Activated CD8-positive, alpha-beta memory T cell treated with anti-CD3 and anti-CD28 coated beads for 36 hours (primary cell): ENCODE data around the gene USB1. TPM values are rescaled to one million over a fixed set of nuclear protein-coding genes. Genes with fewer than 3 reads are reported as not detected.
"Not testable (repeated sequence)": the region's sequence is repeated elsewhere in the genome, so short reads cannot be mapped to it uniquely, and the experiment has no call there.

Source experiments
- CTCF ChIA-PET: fragments of 350-600 bp; sonication (Branson Sonifier 250); formaldehyde crosslinking; loops from one replicate; lab custom pipeline; 2021; ENCODE audit warnings: antibody characterized with exemption; lab: Charles Lee
- POLR2A ChIA-PET: fragments of 350-600 bp; sonication (Branson Sonifier 250); formaldehyde crosslinking; loops from one replicate; lab custom pipeline; 2021; ENCODE audit warnings: antibody characterized with exemption; lab: Charles Lee
- total RNA-seq, 2 experiments: library from RNA; stranded (reverse); gene quantifications; one replicate each; pipeline ENCODE4 v1.2.3, GENCODE V29; 2021

Gene USB1
- total RNA-seq, 2 experiments from 2014 or later = 67.7 to 71.0 TPM

DNA sequence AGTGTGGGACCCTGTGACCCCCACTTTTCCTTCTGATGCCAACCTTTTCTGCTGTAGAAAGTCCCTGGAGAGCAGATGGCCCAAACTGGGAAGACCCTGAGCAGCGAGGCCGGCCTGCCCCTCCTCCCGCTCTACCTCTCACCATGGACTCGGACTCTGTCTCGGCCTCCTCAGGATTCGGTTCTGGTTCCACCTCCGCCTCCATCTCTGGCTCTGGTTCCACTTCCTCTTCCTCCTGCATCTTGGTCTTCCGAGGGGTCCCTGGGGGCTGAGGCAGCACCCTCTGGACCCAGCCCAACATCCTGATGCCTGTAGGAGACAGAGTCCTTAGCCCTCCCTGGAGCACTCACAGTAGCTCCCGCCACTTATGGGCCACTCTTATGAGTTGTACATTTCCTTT is 34.2 kb upstream of the USB1 start:
- ChIA-PET POLR2A (no interaction called here), CTCF (no interaction called here)

DNA sequence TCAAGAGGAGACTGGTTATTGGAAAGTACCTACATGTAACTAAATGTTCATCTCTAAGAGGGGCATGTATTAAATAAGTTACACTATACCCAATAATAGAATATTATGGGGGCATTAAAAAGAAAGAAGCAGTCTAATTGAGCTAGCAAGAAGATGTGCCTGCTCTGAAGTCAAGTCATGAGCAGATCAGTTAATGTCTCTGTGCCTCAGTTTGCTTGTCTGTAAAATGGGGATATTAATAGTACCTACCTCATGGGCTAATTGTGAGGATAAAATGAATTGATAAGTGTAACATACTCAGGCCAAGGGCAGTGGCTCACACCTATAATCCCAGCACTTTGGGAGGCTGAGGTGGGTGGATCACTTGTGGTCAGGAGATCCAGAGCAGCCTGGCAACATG is 33.3 kb upstream of the USB1 start:
- POLR2A ChIA-PET = no interaction called here

DNA sequence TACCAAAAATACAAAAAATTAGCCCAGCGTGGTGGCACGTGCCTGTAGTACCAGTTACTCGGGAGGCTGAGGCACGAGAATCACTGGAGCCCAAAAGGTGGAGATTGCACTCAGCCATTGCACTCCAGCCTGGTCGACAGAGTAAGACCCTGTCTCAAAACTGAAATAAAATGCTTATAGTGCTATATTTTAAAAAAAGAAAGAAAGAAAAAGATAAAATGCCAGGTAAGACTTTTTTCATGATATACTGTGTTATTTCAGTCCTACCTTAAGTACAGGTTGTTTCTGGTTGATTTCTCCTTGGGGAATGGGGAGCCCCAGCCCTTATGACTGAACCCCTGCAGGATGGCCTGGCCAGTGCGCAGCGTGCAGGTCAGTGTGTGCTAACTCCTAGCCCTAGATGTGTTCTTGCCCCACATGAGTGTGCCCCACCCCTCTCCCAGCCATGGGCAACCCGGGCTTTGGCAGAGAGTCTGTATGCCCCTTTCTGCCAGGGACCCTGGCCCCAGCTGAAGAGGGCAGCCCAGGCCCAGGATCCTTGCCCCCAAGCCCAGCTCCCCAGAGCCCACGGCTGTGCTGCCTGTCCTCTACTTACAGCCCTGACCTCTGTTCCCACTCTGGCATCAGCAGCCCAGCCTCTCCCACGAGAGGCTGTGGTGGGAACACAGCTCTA is 31.6 kb upstream of the USB1 start:
- POLR2A ChIA-PET = no interaction called here
- CTCF ChIA-PET = no interaction called here

More for the DNA sequence above, 33.3 kb upstream of the USB1 start:
- CTCF ChIA-PET = no interaction called here

DNA sequence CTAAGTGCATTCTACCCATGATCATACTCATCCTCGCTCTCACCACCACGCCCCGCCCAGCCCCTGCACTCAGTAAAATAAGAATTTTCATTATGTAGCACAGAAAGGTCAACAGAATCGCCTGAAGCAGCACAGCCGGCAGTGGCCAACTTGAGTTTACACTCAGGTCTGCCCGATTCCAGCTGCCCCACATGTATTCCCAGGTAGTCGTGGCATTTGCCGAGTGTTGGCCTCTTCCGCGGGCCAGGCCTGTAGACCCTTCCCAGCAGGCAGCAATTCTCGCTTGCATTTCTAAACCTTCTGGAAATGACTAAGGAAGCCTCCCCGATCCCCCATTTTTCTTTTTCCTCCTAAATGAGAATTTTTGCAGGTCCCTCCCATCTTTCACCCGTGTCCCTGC is 30.9 kb upstream of the USB1 start:
- ChIA-PET POLR2A (no interaction called here), CTCF (no interaction called here)

DNA sequence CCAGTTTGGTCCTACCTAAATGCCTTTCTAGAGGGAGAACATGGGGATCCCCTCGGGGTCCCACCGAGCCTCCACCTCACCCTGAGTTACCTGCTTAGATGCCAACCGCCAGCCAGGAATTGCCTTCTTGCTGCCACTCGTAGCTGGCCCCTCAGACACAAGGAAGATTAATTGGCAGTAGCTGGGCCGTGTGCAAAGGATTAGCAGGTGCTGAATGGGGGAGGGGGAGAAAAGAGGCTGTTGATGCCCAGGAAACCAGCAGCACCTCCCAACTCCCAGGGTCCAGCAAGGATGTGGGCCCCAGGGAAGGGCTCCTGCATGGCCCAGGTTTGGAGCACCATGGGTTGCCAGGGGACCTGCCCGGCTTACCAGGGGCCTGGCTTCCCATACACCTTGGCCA is 30.2 kb upstream of the USB1 start, which contains the start of gene CNGB1:
CNGB1 (minus strand) TSS at position 159 of the 400 bp plus-strand sequence. CDS start 3,842 bp downstream, outside the sequence.
- POLR2A ChIA-PET = no interaction called here
- CTCF ChIA-PET = no interaction called here

DNA sequence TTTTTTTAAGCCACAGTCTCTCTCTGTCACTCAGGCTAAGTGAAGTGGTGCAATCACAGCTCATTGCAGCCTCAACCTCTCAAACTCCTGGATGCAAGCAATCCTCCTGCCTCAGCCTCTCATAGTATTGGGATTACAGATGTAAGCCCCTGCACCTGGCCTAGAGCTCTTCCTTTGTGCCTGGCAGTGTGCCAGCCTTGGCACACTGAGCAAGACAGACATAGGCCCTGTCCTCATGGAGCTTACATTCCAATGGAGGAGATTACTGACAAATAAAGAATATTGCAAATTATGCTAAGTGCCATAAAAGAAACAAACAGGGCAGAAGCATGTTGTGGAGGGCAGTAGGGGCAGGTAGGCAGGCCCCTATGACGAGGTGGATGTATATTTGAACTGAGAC is 29.4 kb upstream of the USB1 start:
- CTCF ChIA-PET = interaction anchor here (1.1 to 1.4 kb wide), 2 partner anchors 13 to 24 kb away, joined by 3 to 4 read pairs; no protein-coding TSS in a partner anchor
- POLR2A ChIA-PET = no interaction called here

DNA sequence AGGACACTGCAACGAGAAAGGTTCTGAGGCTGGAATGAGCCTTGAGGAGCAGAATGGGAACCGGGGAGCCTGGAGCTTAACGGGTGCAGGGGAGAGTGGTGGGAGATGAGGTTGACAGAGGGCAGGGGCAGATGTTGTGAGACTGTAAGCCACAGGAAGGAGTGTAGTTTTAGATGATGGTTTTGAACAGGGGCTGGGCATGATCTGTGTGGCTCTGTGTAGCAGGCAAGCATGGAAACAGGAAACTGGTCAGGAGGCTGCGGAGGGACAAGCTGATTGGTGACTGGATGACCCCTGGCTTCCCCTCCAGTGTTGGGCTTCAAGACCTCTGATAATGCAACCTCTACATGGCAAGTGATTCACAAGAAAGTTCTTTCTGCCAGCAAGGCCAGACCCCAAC is 28.9 kb upstream of the USB1 start:
- ChIA-PET CTCF (interaction anchor here (1.1 to 1.4 kb wide), 2 partner anchors 13 to 24 kb away, joined by 3 to 4 read pairs; no protein-coding TSS in a partner anchor), POLR2A (no interaction called here)

DNA sequence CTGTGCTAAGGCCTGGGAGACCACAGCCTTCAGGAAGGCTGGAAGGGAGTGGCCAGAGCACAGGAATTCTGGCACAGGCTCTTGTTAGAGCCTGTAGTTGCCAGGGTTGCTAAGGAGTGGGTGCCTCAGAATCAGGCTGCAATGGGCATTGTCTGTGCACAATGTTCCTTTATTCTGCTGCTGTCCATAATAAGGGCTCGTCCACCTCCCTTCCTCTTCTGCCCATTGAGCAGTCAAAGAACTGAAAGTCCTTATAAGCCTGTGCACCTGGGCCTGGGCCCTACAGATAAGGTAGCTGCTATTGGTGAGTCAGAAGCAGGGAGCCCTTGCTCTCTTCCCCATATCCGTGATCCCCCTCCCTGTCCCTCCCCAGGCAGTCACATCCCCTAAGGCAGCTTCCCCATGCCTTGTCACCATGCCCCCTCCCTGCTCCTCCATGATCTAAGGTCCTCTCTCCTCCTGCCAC is 24.8 kb upstream of the USB1 start:
- POLR2A ChIA-PET = no interaction called here
- CTCF ChIA-PET = interaction anchor here (1.2 kb wide), 1 partner anchor 77 kb away, joined by 3 read pairs; no protein-coding TSS in a partner anchor

DNA sequence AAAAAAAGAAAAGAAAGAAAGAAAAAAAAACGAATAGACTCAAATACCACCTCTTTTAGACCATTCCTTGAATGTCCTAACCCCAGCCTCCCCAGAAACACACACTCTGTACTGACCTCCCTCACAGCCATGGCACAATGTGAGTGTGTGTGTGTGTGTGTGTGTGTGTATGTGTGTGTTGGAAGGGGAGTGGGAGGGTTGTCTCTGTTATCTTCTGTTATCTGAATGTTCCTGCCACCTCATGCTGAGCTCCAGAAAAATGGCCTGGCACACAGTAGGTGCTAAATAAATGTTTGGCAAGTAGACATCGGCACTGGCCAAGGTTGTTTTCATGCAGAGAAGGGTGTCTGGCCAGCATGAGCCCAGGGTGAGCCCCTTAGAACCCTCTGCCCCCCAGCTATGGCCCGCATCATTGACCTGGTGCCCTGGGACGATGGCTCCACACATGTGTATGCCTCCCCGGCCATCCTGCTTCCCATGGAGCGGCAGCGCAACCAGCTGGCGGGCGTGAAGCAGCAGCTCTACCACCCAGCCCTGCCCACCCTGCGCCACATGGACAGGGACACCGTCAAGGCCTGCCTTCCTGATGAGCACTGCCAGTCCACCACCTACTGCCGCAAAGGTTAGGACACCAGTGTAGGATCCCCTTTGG is 23.7 kb upstream of the USB1 start:
- ChIA-PET POLR2A (no interaction called here), CTCF (interaction anchor here (0.5 to 1.2 kb wide), 3 partner anchors 78 to 1980 kb away, joined by 3 read pairs; no protein-coding TSS in a partner anchor)

DNA sequence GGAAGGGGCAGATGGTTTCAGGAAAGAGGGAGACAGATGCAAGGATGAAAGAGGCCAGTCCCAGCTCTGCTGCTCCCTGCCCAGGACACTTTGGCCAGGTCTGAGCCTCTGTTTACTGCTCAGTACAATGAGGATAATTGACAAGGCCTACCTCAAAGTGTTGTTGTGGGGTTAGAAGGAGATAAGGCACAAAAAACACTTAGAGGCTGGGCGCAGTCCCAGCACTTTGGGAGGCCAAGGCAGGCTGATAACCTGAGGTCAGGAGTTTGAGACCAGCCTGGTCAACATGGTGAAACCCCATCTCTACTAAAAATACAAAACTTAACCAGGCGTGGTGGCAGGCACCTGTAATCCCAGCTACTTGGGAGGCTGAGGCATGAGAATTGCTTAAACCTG is 23.1 kb upstream of the USB1 start:
- CTCF ChIA-PET = interaction anchor here (0.5 kb wide), 1 partner anchor 174 kb away, joined by 3 read pairs; no protein-coding TSS in a partner anchor
- POLR2A ChIA-PET = not testable (repeated sequence)

DNA sequence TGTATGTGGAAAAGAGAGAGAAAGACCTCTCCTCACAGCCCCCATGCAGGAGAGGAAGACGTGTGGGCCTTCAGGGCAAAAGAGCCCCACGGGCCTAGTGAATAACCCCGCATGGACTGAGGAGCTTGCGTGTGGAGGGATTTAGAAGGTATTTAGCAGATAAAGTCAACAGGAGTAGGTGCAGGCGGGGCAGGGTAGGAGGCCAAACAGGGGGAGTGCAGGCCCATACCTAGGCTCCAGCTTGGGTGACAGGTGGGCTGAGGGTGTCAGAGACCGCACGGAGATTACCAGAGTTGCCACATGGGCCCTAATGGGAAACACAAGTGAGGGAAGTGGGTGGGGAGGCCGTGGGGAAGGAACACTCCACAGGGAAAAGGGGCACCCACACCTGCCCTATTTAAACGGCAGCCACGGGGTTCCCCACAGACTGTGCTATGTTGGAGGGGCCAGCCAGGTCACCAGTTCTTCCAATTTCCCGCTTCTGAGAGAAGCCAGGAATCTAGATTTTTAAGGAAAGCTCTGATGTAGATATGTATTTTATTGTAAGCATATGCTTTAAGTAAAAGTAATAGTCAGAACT is 22.1 kb upstream of the USB1 start:
- CTCF ChIA-PET = no interaction called here
- POLR2A ChIA-PET = no interaction called here

DNA sequence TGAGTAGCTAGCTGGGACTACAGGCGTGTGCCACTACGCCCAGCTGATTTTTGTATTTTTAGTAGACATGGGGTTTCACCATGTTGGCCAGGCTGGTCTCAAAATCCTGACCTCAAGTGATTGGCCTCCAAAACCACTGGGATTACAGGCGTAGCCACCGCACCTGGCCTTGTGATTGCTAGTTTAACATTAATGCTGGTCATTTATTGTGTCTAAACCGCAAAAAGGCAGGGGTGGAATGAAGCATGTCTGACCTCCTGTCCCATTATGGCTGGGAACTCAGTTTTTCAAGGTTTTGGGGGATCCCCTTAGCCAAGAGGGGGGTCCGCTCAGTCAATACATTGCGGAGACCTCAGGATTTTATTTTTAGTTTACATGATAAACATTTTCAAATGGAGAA is 19.6 kb upstream of the USB1 start:
- ChIA-PET POLR2A (no interaction called here), CTCF (no interaction called here)

DNA sequence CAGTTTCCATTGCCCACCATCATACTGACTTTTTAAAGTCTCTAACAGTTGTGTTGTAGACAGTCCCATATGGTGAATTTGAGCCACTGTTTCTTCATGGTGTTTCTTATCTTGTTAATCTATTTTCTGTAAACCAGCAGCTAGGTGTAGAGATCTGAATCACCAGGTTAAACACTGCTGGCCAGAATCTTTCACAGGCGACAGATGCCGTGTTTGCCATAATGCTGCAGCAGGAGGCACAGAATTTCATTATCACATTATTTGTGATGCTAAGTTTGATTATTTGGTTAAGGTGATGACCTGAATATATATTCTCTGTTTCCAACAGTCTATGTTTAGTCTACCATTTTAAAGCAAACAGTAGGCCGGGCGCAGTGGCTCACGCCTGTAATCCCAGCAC is 18.8 kb upstream of the USB1 start:
- CTCF ChIA-PET = no interaction called here
- POLR2A ChIA-PET = no interaction called here

DNA sequence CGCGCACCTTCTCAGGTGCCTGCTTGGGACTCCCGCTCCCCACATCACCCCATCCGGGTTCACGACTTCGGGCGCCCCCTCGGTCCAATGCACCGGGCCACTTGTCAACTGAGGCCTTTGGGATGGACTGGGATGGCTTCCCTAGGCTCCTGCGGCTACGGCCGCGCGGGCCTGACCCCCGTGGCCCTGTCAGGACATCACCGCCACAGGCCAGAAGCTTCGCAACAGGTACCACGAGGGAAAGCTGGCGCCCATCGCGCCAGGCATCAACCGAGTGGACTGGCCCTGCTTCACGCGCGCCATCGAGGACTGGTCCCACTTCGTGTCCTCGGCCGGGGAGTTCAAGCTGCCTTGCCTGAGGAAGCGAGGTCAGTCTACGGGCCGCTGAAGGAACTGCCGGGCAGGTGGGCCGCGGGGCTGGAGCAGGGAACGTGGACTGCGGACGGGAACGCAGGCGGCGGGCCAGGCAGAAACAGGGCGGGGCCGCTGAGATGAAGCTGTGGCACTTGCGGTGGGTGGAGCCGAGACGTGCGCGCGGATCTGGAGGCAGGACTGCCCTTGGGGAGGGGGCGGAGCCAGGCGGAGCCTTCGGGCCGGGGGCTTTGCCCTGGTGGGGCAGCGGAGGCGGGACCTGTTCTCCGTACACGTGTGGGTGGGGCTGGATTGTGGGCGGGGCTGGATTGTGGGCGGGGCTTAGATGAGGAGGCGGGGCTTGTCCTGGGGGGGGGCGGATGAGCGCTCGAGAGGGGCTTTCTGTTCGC is 16.6 kb upstream of the USB1 start:
- POLR2A ChIA-PET = interaction anchor here (1.0 to 1.2 kb wide), 2 partner anchors 13 to 16 kb away, joined by 3 to 4 read pairs; partner anchors contain the start of genes USB1 and ZNF319
- CTCF ChIA-PET = interaction anchor here (0.9 to 1.2 kb wide), 5 partner anchors 13 to 407 kb away, joined by 3 to 4 read pairs (median 3); partner anchors contain the start of gene USB1

DNA sequence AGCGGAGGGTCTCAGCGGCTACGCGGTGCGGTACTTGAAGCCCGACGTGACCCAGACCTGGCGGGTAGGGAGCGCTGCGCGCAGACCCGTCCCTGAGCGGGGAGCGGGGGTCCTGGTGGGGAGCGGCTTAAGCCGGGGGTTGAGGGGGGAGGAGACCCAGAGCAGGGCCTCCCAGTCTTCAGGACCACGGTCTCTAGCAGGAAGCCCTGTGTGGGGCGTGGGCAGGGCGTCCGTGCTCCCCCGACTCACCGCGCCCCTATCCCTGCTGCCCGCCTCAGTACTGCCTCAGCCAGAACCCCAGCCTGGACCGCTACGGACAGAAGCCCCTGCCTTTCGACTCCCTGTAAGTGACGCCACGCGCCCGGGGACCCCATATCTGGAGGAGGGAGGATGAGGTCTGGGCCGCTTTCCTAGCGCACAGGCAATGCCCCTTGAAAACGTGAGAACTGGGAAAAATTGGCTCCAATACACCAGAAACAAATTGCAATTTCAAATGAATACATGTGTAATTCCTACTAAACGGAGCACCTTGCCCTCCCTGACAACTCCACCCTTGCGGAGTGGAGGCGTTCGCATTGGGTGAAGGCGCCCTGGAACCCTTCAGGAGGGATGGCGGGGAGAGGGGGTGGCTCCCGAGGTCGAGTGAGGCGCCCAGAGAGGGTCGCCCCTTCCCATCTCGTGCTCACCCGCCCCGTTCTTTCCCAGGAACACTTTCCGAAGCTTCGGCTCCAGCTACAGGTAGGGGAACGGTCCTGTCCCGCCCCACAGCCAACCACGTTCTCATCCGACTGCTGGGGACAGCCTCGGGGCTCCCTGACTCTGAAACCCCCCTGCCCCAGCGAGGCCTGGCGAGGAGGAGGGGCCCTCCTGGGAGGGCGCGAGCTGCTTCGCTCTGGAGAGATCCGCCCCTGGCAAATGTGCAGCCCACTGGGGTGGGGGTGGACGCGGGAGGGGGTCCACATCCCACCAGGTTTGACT is 15.7 kb upstream of the USB1 start:
- CTCF ChIA-PET = interaction anchor here (0.9 to 1.2 kb wide), 5 partner anchors 13 to 408 kb away, joined by 3 to 4 read pairs (median 3); partner anchors contain the start of gene USB1
- POLR2A ChIA-PET = interaction anchor here (1.0 to 1.2 kb wide), 2 partner anchors 13 to 15 kb away, joined by 3 to 4 read pairs; partner anchors contain the start of genes USB1 and ZNF319

DNA sequence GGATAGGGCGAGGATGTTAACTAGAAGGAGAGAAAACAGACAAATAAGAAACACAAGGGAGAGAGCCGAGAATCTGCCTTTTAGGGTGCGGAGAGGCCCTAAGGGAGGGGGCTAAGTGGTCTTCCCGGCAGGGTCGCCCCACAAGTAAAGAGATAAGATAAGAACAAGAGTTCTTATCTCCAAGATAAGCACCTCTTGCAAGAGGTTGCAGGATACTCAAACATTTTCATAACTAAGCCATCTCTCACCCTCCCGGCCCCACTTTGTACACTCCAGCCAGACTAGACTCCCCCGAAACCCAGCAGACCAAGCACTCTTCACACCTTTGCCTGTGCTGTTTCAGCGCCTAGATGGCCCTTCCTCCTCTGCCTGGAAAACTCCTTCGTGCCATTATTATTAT is 15.0 kb upstream of the USB1 start:
- POLR2A ChIA-PET = no interaction called here
- CTCF ChIA-PET = no interaction called here

DNA sequence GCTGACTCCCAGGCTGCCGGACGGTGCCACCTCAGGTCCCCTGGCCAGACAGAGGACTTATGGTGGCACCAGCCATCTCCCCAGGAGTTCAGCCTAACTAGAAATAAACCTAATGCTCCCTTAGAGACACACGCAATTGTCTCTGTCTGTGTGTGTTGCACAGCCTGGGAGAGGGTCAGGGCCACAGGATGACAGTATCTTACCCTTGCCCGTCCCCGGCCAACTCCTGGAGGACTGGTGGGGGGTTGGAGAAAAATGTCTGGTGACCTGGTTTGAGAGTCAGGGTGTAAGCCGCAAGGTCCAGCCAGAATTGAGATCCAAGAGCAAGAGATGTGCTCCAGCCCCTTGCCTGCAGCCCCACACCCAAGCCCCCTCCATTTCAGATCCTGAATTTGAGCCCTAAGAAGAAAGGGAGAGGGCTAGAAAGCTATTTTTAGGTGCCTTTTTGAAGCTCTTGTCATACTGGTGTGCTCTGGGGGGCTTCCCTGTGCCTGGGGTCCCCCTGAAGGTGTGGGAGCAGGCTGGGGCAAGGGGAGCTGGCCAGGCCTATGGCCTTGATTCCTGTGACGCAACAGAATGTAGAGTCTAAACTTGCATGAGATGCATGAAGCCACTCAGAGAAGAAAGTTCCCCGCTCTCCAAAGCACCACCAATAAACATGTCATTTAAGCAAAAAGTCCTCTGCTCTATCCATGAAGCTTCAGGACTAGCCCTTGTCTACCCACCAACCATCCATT is 13.6 kb upstream of the USB1 start:
- ChIA-PET CTCF (no interaction called here), POLR2A (no interaction called here)
